ENCODE results near the gene FBXO11.

FBXO11 gene

GRCh38 chr2:47844162-47844561 lies 62.1 kb downstream of the FBXO11 start:
- no peak for DNase-seq

- DNase-seq: no peak
These were observed 62.9 kb downstream of the FBXO11 start for GRCh38 chr2:47843407-47843806.

GRCh38 chr2:47842846-47843245 lies 63.5 kb downstream of the FBXO11 start:
- DNase-seq: no peak

GRCh38 chr2:47838686-47839085 lies 67.6 kb downstream of the FBXO11 start:
- no peak for DNase-seq

GRCh38 chr2:47838249-47838648 lies 68.0 kb downstream of the FBXO11 start:
- no peak for DNase-seq

GRCh38 chr2:47833516-47833968 lies 72.8 kb downstream of the FBXO11 start:
- DNase-seq: no peak

GRCh38 chr2:47822518-47822917 lies 83.8 kb downstream of the FBXO11 start:
- no peak for DNase-seq

- DNase-seq: no peak
These were observed 86.5 kb downstream of the FBXO11 start for GRCh38 chr2:47819834-47820233.

- DNase-seq: no peak
These were observed 87.5 kb downstream of the FBXO11 start for GRCh38 chr2:47818777-47819176.

GRCh38 chr2:47815764-47816163 lies 90.5 kb downstream of the FBXO11 start:
- DNase-seq: no peak

- DNase-seq: no peak
These were observed 94.6 kb downstream of the FBXO11 start for GRCh38 chr2:47811668-47812067.

GRCh38 chr2:47810850-47811249 lies 95.4 kb downstream of the FBXO11 start:
- no peak for DNase-seq

GRCh38 chr2:47809903-47810302 lies 96.4 kb downstream of the FBXO11 start:
- no peak for DNase-seq

- DNase-seq: no peak
These were observed 97.7 kb downstream of the FBXO11 start for GRCh38 chr2:47808614-47809013.

GRCh38 chr2:47805850-47806249 lies 100.4 kb downstream of the FBXO11 start:
- no peak for DNase-seq

GRCh38 chr2:47803770-47804169 lies 102.5 kb downstream of the FBXO11 start:
- DNase-seq: no peak

- no peak for DNase-seq
These were observed 102.9 kb downstream of the FBXO11 start for GRCh38 chr2:47803363-47803762.

GRCh38 chr2:47801118-47801517 lies 105.2 kb downstream of the FBXO11 start:
- no peak for DNase-seq

GRCh38 chr2:47799031-47799609 lies 107.2 kb downstream of the FBXO11 start:
- DNase-seq: no peak

- no peak for DNase-seq
These were observed 107.7 kb downstream of the FBXO11 start for GRCh38 chr2:47798631-47799030.

- no peak for DNase-seq
These were observed 110.1 kb downstream of the FBXO11 start for GRCh38 chr2:47796090-47796697.

GRCh38 chr2:47785986-47786385 lies 120.3 kb downstream of the FBXO11 start:
- no peak for DNase-seq

- DNase-seq: no peak
These were observed 121.9 kb downstream of the FBXO11 start for GRCh38 chr2:47784352-47784851.

GRCh38 chr2:47783486-47784351 lies 122.6 kb downstream of the FBXO11 start:
- DNase-seq: peak; percentile 46
